ENCODE results near the gene NAP1L5. TPM values are rescaled to one million over a fixed set of nuclear protein-coding genes. Genes with fewer than 3 reads are reported as not detected.

NAP1L5 gene
- total RNA-seq, 2 donors from 2014 or later = 6.0 to 6.2 TPM

- DNase-seq (ENCODE audit: low spot score) (no peak), ATAC-seq (ENCODE audit: insufficient number of reproducible peaks, low FRiP score, low read depth) (no peak)
- Histone ChIP-seq H3K27me3 (replicated peaks; ENCODE audit: insufficient read depth) (no peaks in the 10 kb centered on the region), H3K4me1 (ENCODE audit: control insufficient read depth in 1 of 2, low read depth in 2 of 2) (peaks cover 0 to 4% of the 10 kb centered on the region in 2 donors), H3K36me3 (peaks cover 16% of the 10 kb centered on the region), H3K4me3 (no peak overlapping the region), H3K27ac (no peak overlapping the region), H3K9me3 (no peaks in the 10 kb centered on the region)
- no peak for TF ChIP-seq CTCF (IDR thresholded peaks at IDR 0.05)
Observed at GRCh38 chr4:88674565-88674964, 23.1 kb downstream of the NAP1L5 start.

GRCh38 chr4:88673886-88674285 lies 23.7 kb downstream of the NAP1L5 start:
- Histone ChIP-seq H3K4me3 (no peak overlapping the region), H3K4me1 (ENCODE audit: control insufficient read depth in 1 of 2, low read depth in 2 of 2) (peaks cover 0 to 4% of the 10 kb centered on the region in 2 donors), H3K27me3 (replicated peaks; ENCODE audit: insufficient read depth) (no peaks in the 10 kb centered on the region), H3K36me3 (peaks cover 16% of the 10 kb centered on the region), H3K27ac (no peak overlapping the region), H3K9me3 (no peaks in the 10 kb centered on the region)
- TF ChIP-seq CTCF (IDR thresholded peaks at IDR 0.05) = no peak
- no peak for ATAC-seq (ENCODE audit: insufficient number of reproducible peaks, low FRiP score, low read depth)
- no peak for DNase-seq (ENCODE audit: low spot score)

GRCh38 chr4:88672987-88673386 lies 24.6 kb downstream of the NAP1L5 start:
- DNase-seq (ENCODE audit: low spot score) = no peak
- Histone ChIP-seq H3K36me3 (peaks cover 12% of the 10 kb centered on the region), H3K27ac (no peak overlapping the region), H3K9me3 (no peaks in the 10 kb centered on the region), H3K4me3 (no peak overlapping the region), H3K27me3 (replicated peaks; ENCODE audit: insufficient read depth) (no peaks in the 10 kb centered on the region), H3K4me1 (ENCODE audit: control insufficient read depth in 1 of 2, low read depth in 2 of 2) (peaks cover 0 to 4% of the 10 kb centered on the region in 2 donors)
- peak; percentile 40 for TF ChIP-seq CTCF (IDR thresholded peaks at IDR 0.05)
- no peak for ATAC-seq (ENCODE audit: insufficient number of reproducible peaks, low FRiP score, low read depth)

- no peak for ATAC-seq (ENCODE audit: insufficient number of reproducible peaks, low FRiP score, low read depth)
- no peaks in the 10 kb centered on the region for H3K9me3 ChIP-seq
- H3K4me1 ChIP-seq (ENCODE audit: control insufficient read depth in 1 of 2, low read depth in 2 of 2) = peaks cover 0 to 12% of the 10 kb centered on the region in 2 donors
- no peaks in the 10 kb centered on the region for H3K27me3 ChIP-seq (replicated peaks; ENCODE audit: insufficient read depth)
- H3K4me3 ChIP-seq = no peak overlapping the region
- peak overlapping the region in 1 of 2 donors; percentile 9 for H3K27ac ChIP-seq
- no peaks in the 10 kb centered on the region for H3K36me3 ChIP-seq
- no peak for DNase-seq (ENCODE audit: low spot score)
- TF ChIP-seq CTCF (IDR thresholded peaks at IDR 0.05) = no peak
Observed at GRCh38 chr4:88661739-88662138, 35.9 kb downstream of the NAP1L5 start.

- Histone ChIP-seq H3K27ac (no peak overlapping the region), H3K27me3 (replicated peaks; ENCODE audit: insufficient read depth) (no peaks in the 10 kb centered on the region), H3K4me1 (ENCODE audit: control insufficient read depth in 1 of 2, low read depth in 2 of 2) (peaks cover 0 to 12% of the 10 kb centered on the region in 2 donors), H3K9me3 (no peaks in the 10 kb centered on the region), H3K4me3 (no peak overlapping the region), H3K36me3 (peaks cover 3% of the 10 kb centered on the region)
- ATAC-seq (ENCODE audit: insufficient number of reproducible peaks, low FRiP score, low read depth) = no peak
- no peak for DNase-seq (ENCODE audit: low spot score)
- TF ChIP-seq CTCF (IDR thresholded peaks at IDR 0.05) = no peak
Observed at GRCh38 chr4:88660446-88661294, 37.0 kb downstream of the NAP1L5 start.

All from thoracic aorta (tissue), 2 donors.